Mucosa of descending colon (tissue), 3 donors: ENCODE measurements around the gene MILR1. TPM values are rescaled to one million over a fixed set of nuclear protein-coding genes. Genes with fewer than 3 reads are reported as not detected.

Experiments used
- ATAC-seq: fragments of 200-7000 bp; cut with Tn5 transposase; one replicate; pipeline ENCODE4 v1.9.1; 2020; ENCODE audit warnings: mild to moderate bottlenecking, moderate library complexity
- DNase-seq, 3 donors: peaks; one replicate each; pipeline ENCODE4 v3.0.0-alpha.2; 2020
- H3K36me3 ChIP-seq: fragments of 200-600 bp; one replicate; pipeline ENCODE4 v1.8.0; 2021; ENCODE audit warnings: low read depth, mild to moderate bottlenecking
- H3K4me1 ChIP-seq: fragments of 200-600 bp; one replicate; pipeline ENCODE4 v1.8.0; 2021; ENCODE audit warnings: low read depth, mild to moderate bottlenecking
- H3K4me3 ChIP-seq: fragments of 200-600 bp; one replicate; pipeline ENCODE4 v1.8.0; 2021; ENCODE audit warnings: mild to moderate bottlenecking
- H3K9me3 ChIP-seq: fragments of 200-600 bp; one replicate; pipeline ENCODE4 v1.8.0; 2021; ENCODE audit warnings: mild to moderate bottlenecking
- CTCF ChIP-seq: fragments of 200-600 bp; IDR thresholded peaks from one replicate; pipeline ENCODE4 v1.8.0; 2022; ENCODE audit warnings: antibody characterized with exemption, mild to moderate bottlenecking
- intact Hi-C, 2 donors: fragments of 100-400 bp; cut with DNase I in 1 of 2; cut with micrococcal nuclease in 1 of 2; formaldehyde crosslinking; loops; one replicate each; pipeline versions ENCODE4 v1.11.0 to v1.11.1; 2022; cut with DNase I, micrococcal nuclease
- total RNA-seq, 3 donors: library from RNA; stranded (reverse); fragmentation: NEBNext Ultra II Directional in 2 of 3; extraction: Animal tissue kit (Norgen Biotek cat#: 25700) in 2 of 3; gene quantifications; one replicate each; pipeline versions ENCODE4 v1.2.1 to v1.2.4, GENCODE V29; 2021 to 2023
- donor health status: DM: no; HTN: no; CAD: no; lungs with moderate emphysema.
- donor health status: DM: no; HTN: no; CAD: no.
- donor health status: DM: no; HTN: yes; CAD: no.

The MILR1 gene
- total RNA-seq, 3 donors from 2014 or later = 4.4 to 4.6 (median 4.6) TPM

GRCh38 chr17:64471440-64471839 lies 22.5 kb downstream of the MILR1 start:
- Histone ChIP-seq H3K4me1 (no peaks in the 10 kb centered on the region), H3K4me3 (no peak overlapping the region), H3K9me3 (no peaks in the 10 kb centered on the region), H3K36me3 (no peaks in the 10 kb centered on the region)
- no peak for TF ChIP-seq CTCF
- intact Hi-C loops = no loop called here
- no peak for ATAC-seq
- no peak for DNase-seq

GRCh38 chr17:64472564-64472963 lies 23.6 kb downstream of the MILR1 start:
- TF ChIP-seq CTCF = no peak
- Histone ChIP-seq H3K9me3 (no peaks in the 10 kb centered on the region), H3K4me3 (no peak overlapping the region), H3K36me3 (no peaks in the 10 kb centered on the region), H3K4me1 (no peaks in the 10 kb centered on the region)
- intact Hi-C loops = no loop called here
- ATAC-seq (no peak), DNase-seq (no peak)

- H3K9me3 ChIP-seq = no peaks in the 10 kb centered on the region
- intact Hi-C loops = no loop called here
- no peak for ATAC-seq
- no peaks in the 10 kb centered on the region for H3K4me1 ChIP-seq
- H3K36me3 ChIP-seq = no peaks in the 10 kb centered on the region
- no peak overlapping the region for H3K4me3 ChIP-seq
- DNase-seq = no peak
- TF ChIP-seq CTCF = no peak
Measured at GRCh38 chr17:64477849-64478248, 28.9 kb downstream of the MILR1 start.

- no peaks in the 10 kb centered on the region for H3K36me3 ChIP-seq
- H3K4me1 ChIP-seq = no peaks in the 10 kb centered on the region
- H3K4me3 ChIP-seq = no peak overlapping the region
- ATAC-seq (no peak), DNase-seq (no peak)
- intact Hi-C loops = no loop called here
- H3K9me3 ChIP-seq = no peaks in the 10 kb centered on the region
- TF ChIP-seq CTCF = no peak
Measured at GRCh38 chr17:64480951-64481350, 32.0 kb downstream of the MILR1 start.

- Histone ChIP-seq H3K36me3 (no peaks in the 10 kb centered on the region), H3K4me3 (no peak overlapping the region), H3K4me1 (no peaks in the 10 kb centered on the region), H3K9me3 (no peaks in the 10 kb centered on the region)
- intact Hi-C loops = no loop called here
- no peak for TF ChIP-seq CTCF
- DNase-seq (no peak), ATAC-seq (no peak)
Measured at GRCh38 chr17:64484380-64484779, 35.5 kb downstream of the MILR1 start.

GRCh38 chr17:64488301-64488700 lies 39.4 kb downstream of the MILR1 start:
- intact Hi-C loops = no loop called here
- H3K36me3 ChIP-seq = no peaks in the 10 kb centered on the region

More at GRCh38 chr17:64488301-64488700, 39.4 kb downstream of the MILR1 start:
- no peak for TF ChIP-seq CTCF
- ATAC-seq (no peak), DNase-seq (no peak)
- Histone ChIP-seq H3K4me1 (no peaks in the 10 kb centered on the region), H3K4me3 (no peak overlapping the region), H3K9me3 (no peaks in the 10 kb centered on the region)
